Stomach (tissue), 9 donors: ENCODE results near the gene SYNE2. TPM values are rescaled to one million over a fixed set of nuclear protein-coding genes. Genes with fewer than 3 reads are reported as not detected.

Source experiments
- DNase-seq, 2 donors: peaks; one replicate each; pipeline versions ENCODE4 v3.0.0 to v3.0.0-alpha.2; 2013 to 2019
- H3K27ac ChIP-seq, 5 donors: fragments of 200-600 bp in 4 of 5; sonication (generic) in 4 of 5; one replicate each; pipeline ENCODE4 v1.5.1; 2013 to 2019; ENCODE audit warnings: mild to moderate bottlenecking in 1 of 5, moderate library complexity in 1 of 5
- H3K27me3 ChIP-seq, 3 donors: fragments of 200-600 bp; sonication (generic); one replicate each; pipeline ENCODE4 v1.5.1; 2017 to 2019; ENCODE audit warnings: mixed run types in 1 of 3
- H3K36me3 ChIP-seq, 4 donors: fragments of 200-600 bp; sonication (generic); 1 replicate in 3 of 4; 2 replicates in 1 of 4; pipeline ENCODE4 v1.5.1; 2016 to 2019
- H3K4me1 ChIP-seq, 4 donors: fragments of 200-600 bp; sonication (generic); one replicate each; pipeline ENCODE4 v1.5.1; 2016 to 2019
- H3K4me3 ChIP-seq, 4 donors: fragments of 200-600 bp; sonication (generic) in 3 of 4; one replicate each; pipeline ENCODE4 v1.5.1; 2016 to 2019; ENCODE audit warnings: mild to moderate bottlenecking in 1 of 4
- H3K9me3 ChIP-seq, 4 donors: fragments of 200-600 bp; sonication (generic); one replicate each; pipeline ENCODE4 v1.5.1; 2016 to 2019
- EP300 ChIP-seq: sonication (generic); formaldehyde crosslinking; IDR thresholded peaks from one replicate; pipeline ENCODE4 v1.6.1; 2017; ENCODE audit warnings: antibody characterized with exemption
- POLR2A ChIP-seq, 4 donors: fragments of 450-650 bp; IDR thresholded peaks; one replicate each; pipeline ENCODE4 v1.6.1; 2016; ENCODE audit warnings: antibody characterized with exemption in 4 of 4, control low read depth in 2 of 4, mild to moderate bottlenecking in 1 of 4, moderate library complexity in 1 of 4
- POLR2AphosphoS5 ChIP-seq, 3 donors: sonication (generic); formaldehyde crosslinking; IDR thresholded peaks; one replicate each; pipeline ENCODE4 v1.6.1; 2016; ENCODE audit warnings: antibody characterized with exemption in 3 of 3
- WGBS, 5 donors: extraction: QIAGEN DNeasy Blood & Tissue Kit in 3 of 5; methylation state at CpG; one replicate each; pipeline versions ENCODE4 v1.1.5 to v1.1.7; 2013 to 2018; 5-methylcytosine and 5-hydroxymethylcytosine counted together
- intact Hi-C: fragments of 100-400 bp; cut with DNase I; formaldehyde crosslinking; loops from one replicate; pipeline ENCODE4 v1.15.1; 2023; ENCODE audit warnings: low total_unique reads
- polyA plus RNA-seq, 3 donors: library from polyadenylated mRNA; stranded (reverse); fragments of 200-250 nt; gene quantifications; one replicate each; pipeline ENCODE4 v1.2.3, GENCODE V29; 2013
- total RNA-seq, 5 donors: library from RNA; depleted of rRNA; stranded (reverse); fragments of >200 nt; gene quantifications; one replicate each; pipeline versions ENCODE4 v1.1.0 to v1.2.3, GENCODE V29; 2014 to 2016
- TF ChIP-seq, protein P1 (sequence below), 7 experiments: fragments of 450-650 bp in 4 of 7; fragments of 200-600 bp in 3 of 7; sonication (generic) in 3 of 7; IDR thresholded peaks; one replicate each; pipeline ENCODE4 v1.5.1; 2016 to 2019; ENCODE audit warnings: antibody characterized with exemption in 7 of 7, control low read depth in 2 of 7, mild to moderate bottlenecking in 1 of 7
- donor health status: healthy with polysubstance abuse.
- donor health status: Bipolar disorder and iron deficiency.
- donor health status: healthy.

The SYNE2 gene
- total and polyA plus RNA-seq, 8 donors = 14.4 to 280 (median 120) TPM

DNA sequence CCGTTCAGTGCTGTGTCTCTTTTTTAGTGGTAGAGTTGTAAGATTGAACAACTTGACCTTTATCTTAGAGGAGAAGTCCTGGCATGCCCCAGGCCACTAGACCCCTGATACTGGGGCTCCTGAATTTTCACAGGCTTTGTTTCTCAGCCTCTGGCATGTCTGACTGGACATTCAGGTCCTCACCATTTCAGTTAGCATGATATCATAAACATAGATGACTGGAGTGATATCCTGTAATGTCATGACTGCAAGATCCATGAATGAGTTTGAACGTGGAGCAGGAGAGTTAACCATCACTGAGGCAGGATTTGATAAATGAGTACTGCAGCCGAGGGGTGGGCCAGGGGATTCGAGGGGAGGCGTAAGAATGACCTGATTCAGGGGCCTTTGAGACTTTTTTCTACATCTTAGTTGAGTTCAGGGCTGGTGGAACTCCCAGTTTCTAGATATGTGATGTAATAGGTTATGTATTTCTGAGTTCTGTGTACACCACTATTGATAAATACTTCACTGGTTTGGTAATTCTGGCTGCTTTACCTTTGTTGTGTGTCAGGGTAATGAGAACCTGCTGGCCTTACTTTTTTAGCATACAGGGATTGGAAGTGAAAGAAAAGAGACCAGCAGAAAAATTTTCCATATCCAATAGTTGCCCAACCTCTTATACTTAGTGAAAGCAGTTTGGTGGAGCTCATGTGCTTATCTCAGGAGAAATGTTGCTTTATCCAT, 217.0 kb downstream of the SYNE2 start:
- no peaks in the 10 kb centered on the region for H3K9me3 ChIP-seq
- H3K27ac ChIP-seq = no peak overlapping the region
- no peak overlapping the region for H3K4me3 ChIP-seq
- no peaks in the 10 kb centered on the region for H3K27me3 ChIP-seq
- 70 to 84% (median 80%) methylated on average over 5 of the region's 5 CpGs for WGBS, 5 donors
- H3K36me3 ChIP-seq = peaks cover 5 to 78% (median 70%) of the 10 kb centered on the region in 4 donors
- peak in 1 of 2 donors; percentile 9 for DNase-seq
- no peak for TF ChIP-seq POLR2AphosphoS5 (IDR thresholded peaks at IDR 0.05)
- TF ChIP-seq, protein P1, sequence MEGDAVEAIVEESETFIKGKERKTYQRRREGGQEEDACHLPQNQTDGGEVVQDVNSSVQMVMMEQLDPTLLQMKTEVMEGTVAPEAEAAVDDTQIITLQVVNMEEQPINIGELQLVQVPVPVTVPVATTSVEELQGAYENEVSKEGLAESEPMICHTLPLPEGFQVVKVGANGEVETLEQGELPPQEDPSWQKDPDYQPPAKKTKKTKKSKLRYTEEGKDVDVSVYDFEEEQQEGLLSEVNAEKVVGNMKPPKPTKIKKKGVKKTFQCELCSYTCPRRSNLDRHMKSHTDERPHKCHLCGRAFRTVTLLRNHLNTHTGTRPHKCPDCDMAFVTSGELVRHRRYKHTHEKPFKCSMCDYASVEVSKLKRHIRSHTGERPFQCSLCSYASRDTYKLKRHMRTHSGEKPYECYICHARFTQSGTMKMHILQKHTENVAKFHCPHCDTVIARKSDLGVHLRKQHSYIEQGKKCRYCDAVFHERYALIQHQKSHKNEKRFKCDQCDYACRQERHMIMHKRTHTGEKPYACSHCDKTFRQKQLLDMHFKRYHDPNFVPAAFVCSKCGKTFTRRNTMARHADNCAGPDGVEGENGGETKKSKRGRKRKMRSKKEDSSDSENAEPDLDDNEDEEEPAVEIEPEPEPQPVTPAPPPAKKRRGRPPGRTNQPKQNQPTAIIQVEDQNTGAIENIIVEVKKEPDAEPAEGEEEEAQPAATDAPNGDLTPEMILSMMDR (IDR thresholded peaks at IDR 0.05) = no peak
- TF ChIP-seq EP300 = no peak
- TF ChIP-seq POLR2A (IDR thresholded peaks at IDR 0.05) = no peak
- intact Hi-C loops = no loop called here
- H3K4me1 ChIP-seq = no peaks in the 10 kb centered on the region

DNA sequence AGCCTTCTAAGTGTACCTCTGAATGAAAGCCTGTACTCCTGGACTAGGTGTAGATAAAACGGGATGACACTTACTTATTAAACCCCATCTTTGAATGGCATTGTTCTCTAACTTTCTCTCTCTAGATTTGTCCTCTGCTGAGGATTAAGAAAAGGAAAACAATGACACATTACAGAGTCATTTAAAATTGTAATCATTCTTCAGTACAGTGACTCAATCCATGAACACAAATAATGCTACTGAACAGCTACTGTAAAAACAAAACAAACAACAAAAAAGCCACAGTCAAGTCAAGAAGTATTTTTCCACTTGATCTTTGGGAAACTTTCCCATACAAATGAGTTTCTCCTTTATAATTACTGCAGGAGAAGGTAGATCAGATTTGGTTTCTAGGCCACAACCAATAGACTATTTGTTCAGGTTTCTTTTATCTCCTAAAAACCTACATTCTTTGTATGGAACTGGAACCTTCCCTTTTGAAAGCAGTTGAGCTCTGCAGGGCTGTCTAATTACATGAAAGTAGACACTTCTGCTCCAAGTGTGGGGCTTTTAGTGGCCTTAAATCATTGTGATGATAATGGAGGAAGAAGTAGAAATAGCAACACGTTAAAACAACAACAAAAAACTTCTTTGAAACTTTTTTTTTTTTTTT, 222.3 kb downstream of the SYNE2 start:
- Histone ChIP-seq H3K4me1 (no peaks in the 10 kb centered on the region), H3K27me3 (no peaks in the 10 kb centered on the region), H3K9me3 (no peaks in the 10 kb centered on the region), H3K4me3 (no peak overlapping the region), H3K27ac (no peak overlapping the region), H3K36me3 (peaks cover 5 to 85% (median 73%) of the 10 kb centered on the region in 4 donors)
- intact Hi-C loops = no loop called here
- TF ChIP-seq POLR2AphosphoS5 (IDR thresholded peaks at IDR 0.05) = no peak
- TF ChIP-seq EP300 = no peak
- TF ChIP-seq, protein P1 (IDR thresholded peaks at IDR 0.05) = no peak
- no peak for TF ChIP-seq POLR2A (IDR thresholded peaks at IDR 0.05)
- no peak for DNase-seq
- 63 to 73% (median 67%) methylated on average over 2 of the region's 2 CpGs for WGBS, 5 donors

DNA sequence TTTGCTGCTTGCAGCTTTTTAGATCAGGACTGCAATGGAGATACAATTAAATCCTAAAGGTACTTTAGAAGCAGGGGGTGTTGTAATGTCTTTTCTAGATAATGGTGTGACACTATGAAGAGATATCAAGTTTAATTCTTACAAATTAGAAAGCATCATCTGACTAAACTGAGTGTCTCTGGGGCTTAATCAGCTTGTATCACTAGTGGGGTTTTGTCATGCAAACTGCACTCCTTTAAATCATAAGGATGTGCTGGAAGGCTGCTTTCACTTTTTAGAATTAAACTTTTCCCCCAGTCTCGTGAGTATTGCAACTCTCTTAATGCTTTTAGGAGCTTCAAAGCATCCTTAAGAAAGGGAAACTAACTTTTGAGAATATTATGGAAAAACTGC, 222.8 kb downstream of the SYNE2 start:
- no peak overlapping the region for H3K4me3 ChIP-seq
- 85 to 91% (median 89%) methylated on average over 1 of the region's 1 CpG for WGBS, 5 donors
- H3K27ac ChIP-seq = no peak overlapping the region
- DNase-seq = no peak
- no peaks in the 10 kb centered on the region for H3K9me3 ChIP-seq
- no peaks in the 10 kb centered on the region for H3K4me1 ChIP-seq
- H3K27me3 ChIP-seq = no peaks in the 10 kb centered on the region
- intact Hi-C loops = no loop called here
- TF ChIP-seq, protein P1 (IDR thresholded peaks at IDR 0.05) = no peak
- TF ChIP-seq POLR2A (IDR thresholded peaks at IDR 0.05) = no peak
- no peak for TF ChIP-seq POLR2AphosphoS5 (IDR thresholded peaks at IDR 0.05)
- TF ChIP-seq EP300 = no peak
- peaks cover 6 to 88% (median 76%) of the 10 kb centered on the region in 4 donors for H3K36me3 ChIP-seq

DNA sequence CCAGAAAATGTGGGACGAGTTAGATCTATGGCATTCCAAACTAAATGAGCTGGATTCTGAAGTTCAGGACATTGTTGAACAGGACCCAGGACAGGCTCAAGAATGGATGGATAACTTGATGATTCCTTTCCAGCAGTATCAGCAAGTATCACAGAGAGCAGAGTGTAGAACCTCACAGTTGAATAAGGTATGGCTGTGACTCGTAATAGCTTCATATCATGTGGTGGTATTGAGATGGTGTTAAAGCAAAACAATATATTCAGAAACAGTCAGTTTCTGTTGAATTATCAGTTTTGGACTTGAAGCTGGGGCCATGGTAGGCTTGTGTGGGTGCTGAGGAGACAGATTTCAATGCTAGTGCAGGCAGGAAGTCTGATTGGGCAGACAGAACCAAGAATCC, 227.6 kb downstream of the SYNE2 start:
- TF ChIP-seq POLR2A (IDR thresholded peaks at IDR 0.05) = no peak
- TF ChIP-seq POLR2AphosphoS5 (IDR thresholded peaks at IDR 0.05) = no peak
- TF ChIP-seq EP300 = no peak
- H3K27ac ChIP-seq = no peak overlapping the region
- 92 to 100% (median 95%) methylated on average over 2 of the region's 2 CpGs for WGBS, 5 donors
- no peaks in the 10 kb centered on the region for H3K4me1 ChIP-seq
- DNase-seq = no peak
- intact Hi-C loops = no loop called here
- H3K9me3 ChIP-seq = no peaks in the 10 kb centered on the region
- H3K27me3 ChIP-seq = no peaks in the 10 kb centered on the region
- H3K36me3 ChIP-seq = peaks cover 11 to 81% (median 64%) of the 10 kb centered on the region in 4 donors
- H3K4me3 ChIP-seq = no peak overlapping the region
